Epithelial cell of esophagus (primary cell): ENCODE results near the gene HMOX2.

Source experiments
- DNase-seq: peaks from one replicate; pipeline ENCODE4 v3.0.0; 2010; ENCODE audit warnings: low read depth
- H3K4me3 ChIP-seq: 2 replicates; pipeline ENCODE4 v1.5.1; 2011; ENCODE audit warnings: mild to moderate bottlenecking, low read length, control low read depth
- TF ChIP-seq, protein P1 (sequence below): IDR thresholded peaks from 2 replicates; pipeline ENCODE4 v1.5.1; 2011; ENCODE audit warnings: low read depth, mild to moderate bottlenecking, low read length, control low read depth, inconsistent platforms; ENCODE audit not compliant: insufficient read depth; ENCODE audit errors: missing control alignments

HMOX2 gene

DNA sequence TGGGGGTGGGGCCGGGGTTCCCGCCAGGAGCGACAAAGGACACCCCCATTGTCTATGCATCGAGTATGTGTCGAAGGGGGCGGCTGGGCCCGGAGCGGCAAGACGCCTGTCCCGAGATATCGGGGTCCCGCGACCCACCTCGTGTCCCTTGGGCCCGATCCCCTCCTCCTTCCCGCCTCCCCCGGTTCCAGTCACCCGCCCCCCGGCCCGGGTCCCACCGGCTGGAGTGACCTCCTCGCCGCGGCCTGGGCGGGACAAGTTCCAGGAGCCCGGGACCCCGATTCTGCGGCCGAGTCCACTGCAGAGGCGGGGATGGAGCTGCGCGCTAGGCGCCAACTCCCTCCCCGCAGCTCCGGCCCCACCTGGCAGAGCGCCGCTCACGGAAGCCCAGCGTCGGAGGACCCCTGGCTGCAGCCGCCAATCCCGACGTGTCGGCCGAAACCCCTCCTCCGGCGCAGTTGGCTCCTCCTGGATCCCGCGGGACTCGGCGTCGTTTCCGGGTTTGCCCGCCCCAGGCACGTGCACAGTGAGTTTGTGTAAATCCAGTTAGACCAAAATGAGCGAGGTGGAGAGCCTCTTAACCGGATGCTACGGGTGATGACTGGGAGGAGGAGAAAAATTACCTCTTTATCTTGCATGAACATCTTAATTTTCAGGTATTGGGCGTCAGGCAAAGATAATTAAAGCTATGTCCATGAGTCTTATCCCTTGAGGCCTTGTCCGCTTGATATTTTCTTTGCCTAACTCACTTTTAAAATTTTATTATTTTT, 1.8 kb upstream of the HMOX2 start, which contains the start of gene NMRAL1:
TSS of gene NMRAL1 (minus strand) at position 434 of the 770 bp plus-strand sequence. CDS start 493 bp downstream, outside the sequence.
- DNase-seq, result peak; percentile 97
- peak within 1 kb of the TSS; percentile 74 for H3K4me3 ChIP-seq
- TF ChIP-seq, protein P1, sequence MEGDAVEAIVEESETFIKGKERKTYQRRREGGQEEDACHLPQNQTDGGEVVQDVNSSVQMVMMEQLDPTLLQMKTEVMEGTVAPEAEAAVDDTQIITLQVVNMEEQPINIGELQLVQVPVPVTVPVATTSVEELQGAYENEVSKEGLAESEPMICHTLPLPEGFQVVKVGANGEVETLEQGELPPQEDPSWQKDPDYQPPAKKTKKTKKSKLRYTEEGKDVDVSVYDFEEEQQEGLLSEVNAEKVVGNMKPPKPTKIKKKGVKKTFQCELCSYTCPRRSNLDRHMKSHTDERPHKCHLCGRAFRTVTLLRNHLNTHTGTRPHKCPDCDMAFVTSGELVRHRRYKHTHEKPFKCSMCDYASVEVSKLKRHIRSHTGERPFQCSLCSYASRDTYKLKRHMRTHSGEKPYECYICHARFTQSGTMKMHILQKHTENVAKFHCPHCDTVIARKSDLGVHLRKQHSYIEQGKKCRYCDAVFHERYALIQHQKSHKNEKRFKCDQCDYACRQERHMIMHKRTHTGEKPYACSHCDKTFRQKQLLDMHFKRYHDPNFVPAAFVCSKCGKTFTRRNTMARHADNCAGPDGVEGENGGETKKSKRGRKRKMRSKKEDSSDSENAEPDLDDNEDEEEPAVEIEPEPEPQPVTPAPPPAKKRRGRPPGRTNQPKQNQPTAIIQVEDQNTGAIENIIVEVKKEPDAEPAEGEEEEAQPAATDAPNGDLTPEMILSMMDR, result no peak

DNA sequence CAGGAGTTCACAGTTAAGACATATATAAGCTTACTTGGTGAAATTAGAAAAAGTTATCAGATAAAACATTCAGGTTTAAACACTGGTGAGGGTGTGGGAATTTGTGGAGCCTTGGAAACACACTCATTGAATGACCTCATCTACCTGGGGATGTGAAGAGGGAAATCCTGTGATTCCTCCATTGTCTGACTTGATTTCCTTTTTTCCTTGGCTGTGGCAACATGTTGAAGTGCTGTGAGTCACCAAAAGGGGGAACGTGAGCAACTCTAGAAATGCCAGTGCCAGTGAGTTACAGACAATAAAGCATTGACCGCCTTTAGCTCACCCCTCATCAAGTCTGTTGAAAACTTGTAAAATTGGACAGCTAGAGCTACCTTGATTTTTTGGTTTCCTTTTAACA, 1.8 kb downstream of the HMOX2 start:
- DNase-seq, result peak; percentile 97
- H3K4me3 ChIP-seq, result no peak overlapping the region
- TF ChIP-seq, protein P1, result peak; percentile 38

DNA sequence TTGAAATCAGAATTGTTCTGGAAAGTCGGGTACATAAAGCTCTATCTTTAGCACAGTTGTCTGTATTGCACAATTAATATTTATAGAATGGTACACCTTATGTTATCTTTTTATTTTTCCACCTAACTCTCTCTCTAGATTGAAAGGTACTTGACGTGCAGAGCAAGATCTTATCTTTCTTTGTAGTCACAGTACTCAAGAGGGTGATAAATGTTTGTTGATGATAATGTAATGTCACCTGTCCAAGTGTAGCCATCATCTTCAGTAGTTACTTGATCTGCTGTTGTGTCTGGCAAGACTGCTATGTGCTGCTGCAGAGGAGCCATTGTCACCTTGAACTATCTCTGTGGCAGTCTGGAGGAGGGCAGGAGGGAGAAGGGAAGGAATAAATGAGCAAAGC, 5.3 kb downstream of the HMOX2 start:
- TF ChIP-seq, protein P1, result no peak
- DNase-seq, result no peak
- no peak overlapping the region for H3K4me3 ChIP-seq

DNA sequence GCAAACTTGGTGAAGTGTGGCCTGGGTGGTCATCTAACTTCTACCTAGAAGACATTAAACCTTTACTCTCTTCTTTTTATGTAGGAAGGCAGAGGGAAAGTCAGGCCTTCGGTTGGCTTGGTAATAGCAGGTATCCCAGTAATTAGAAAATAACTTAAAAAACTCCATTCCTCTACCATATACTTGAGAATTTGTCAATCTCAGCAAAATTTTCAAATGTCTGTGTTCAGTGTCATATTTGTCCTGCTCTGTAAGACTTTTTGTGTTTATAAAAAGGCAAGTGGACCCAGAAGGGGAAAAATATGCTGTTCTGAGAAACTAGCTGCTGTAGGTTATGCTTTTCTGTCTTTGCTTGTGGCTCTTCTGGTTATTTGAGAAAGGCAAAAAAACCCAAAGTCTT, 5.8 kb downstream of the HMOX2 start:
- H3K4me3 ChIP-seq, result no peak overlapping the region
- TF ChIP-seq, protein P1, result no peak
- DNase-seq, result no peak

DNA sequence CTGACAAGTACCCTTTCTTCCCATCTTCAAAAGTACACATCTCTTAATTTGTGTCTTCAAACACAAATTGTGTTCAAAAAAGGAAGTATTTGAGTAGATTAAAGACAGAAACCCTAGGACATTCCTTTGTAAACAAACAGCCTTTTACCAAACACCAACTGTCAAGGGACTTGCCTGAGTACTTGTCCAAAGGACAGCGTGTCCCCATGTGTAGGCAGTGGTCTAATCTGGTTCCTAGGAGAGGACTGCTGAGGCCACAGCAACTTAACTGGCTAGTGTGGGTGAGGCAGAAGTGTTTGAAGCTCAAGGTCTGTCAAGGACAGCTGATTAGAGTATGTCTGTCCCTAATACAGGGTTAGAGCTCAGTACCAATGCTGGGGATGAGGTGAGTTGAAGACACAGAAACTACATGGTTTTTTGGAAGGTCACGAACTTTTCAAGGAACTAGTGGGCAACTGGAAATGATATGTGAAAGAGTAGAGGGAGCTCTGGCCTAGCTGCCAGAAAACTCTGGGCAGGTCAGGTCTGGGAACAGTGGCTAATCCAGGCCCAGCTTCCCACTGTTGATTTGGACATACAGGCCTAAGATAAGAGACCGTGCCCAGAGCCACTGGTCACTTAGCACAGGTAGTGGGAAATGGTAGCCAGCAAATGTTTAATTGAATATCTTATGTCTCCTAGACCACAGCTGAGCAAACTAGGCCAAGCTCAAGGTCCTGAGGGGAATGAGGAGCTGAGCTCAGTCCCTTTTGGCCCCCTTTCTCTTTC, 10.1 kb downstream of the HMOX2 start:
- no peak overlapping the region for H3K4me3 ChIP-seq
- DNase-seq, result no peak
- TF ChIP-seq, protein P1, result no peak

GRCh38 chr16:4487955-4488498, 11.8 kb downstream of the HMOX2 start:
- TF ChIP-seq, protein P1, result no peak
- peak; percentile 73 for DNase-seq
- H3K4me3 ChIP-seq, result no peak overlapping the region
